Activated naive CD4-positive, alpha-beta T cell (primary cell): ENCODE measurements around the gene MRPS24.

Source experiments
- DNase-seq, 4 experiments: peaks; one replicate each; lab custom pipeline; 2025; lab: John Stamatoyannopoulos, UW

The MRPS24 gene

DNA sequence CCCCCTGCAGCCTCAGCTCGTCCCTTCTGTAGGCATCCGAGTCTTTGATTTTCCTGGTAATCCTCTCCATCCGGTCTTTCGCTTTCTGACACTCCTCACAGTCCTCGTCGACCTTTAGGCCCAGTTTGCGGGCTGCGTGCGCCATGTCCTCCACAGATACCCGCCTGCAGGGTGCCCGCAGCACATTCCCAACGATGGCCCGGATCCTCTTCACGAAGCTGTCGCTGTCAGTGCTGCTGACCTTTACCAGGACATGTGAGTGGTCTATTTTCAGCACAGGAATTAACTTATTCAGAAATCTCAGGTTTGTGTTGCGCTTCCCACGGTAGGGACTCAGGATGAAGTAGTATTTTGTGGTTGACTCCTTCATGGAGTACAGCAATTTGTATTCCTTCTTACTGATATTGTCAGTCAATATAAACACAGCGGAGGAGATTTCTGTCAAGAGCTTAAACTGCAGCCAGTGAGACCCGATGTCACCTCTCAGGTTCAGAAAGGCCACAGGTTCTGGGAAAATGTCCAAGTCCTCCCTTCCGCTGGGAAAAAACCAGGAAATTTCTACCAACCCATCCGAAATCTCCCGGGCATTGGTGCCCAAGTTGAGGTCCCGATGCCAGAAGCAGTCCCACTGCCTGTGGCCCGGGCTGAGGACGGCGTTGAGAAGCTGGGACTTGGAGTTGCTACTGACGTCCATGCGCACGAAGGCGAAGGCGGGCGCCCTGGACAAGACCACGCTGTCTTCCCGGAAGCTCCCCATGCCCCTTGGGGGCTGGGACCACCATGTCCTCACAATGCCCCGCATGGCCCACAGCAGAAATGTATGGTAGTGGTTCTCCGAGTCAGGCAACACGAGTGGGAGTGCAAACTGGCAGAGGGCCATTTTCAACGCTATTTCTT is 8.9 kb upstream of the MRPS24 start:
- DNase-seq: no peak

DNA sequence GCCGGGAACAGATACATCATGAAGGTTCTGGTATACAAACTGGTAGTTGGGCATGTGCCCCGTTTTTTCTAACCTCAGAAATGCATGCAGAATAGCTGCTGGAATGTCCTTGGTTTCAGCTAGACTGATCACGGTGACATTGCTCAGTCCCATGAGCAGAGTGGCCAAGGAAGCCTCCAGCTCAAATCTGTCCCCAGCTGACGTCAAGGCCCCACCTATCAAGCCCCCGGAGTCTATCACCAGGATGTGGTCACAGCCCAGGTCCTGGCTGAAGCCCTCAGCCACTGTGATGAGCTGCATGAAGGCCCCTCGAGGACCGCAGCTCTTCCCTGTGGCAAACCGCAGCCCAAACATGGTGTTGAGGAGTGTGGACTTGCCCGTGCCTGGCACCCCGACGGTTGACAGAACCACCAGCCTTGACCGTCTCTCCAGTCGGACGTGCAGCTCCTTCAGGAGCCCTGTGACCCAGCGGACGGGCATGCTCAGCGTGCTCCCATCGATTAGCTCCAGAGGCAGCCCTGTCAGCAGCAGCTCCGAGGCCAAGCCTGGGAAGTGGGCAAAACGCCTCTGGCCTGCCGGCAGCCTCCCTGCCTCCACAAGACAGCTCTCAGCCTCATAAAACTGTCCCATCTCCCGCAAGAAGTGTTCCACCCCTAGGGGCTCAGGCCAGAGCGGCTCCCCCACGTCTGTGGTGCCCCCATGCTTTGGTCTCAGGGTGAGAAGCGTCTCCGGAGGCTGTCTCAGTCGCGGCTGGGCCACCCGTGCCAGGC is 7.8 kb upstream of the MRPS24 start:
- no peak for DNase-seq

DNA sequence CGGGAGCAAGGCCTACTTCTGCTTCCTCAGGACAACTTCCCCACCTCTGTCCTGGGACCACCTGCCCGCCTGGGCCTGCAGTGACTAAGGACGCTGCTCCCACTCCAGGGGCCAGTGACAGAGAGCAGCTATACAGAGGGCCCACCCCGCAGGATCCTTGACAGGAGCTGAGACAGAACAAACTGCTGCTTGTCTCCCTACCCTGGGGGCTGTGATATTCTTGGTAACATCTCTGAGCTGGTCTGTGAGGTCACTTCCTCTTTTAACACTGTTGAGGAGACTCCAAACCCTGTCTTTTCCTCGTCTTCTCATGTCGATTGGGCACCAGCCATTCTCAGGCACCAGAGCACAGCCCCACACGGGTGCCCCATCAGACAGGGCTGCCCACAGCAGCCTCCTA is 6.9 kb upstream of the MRPS24 start:
- no peak for DNase-seq

DNA sequence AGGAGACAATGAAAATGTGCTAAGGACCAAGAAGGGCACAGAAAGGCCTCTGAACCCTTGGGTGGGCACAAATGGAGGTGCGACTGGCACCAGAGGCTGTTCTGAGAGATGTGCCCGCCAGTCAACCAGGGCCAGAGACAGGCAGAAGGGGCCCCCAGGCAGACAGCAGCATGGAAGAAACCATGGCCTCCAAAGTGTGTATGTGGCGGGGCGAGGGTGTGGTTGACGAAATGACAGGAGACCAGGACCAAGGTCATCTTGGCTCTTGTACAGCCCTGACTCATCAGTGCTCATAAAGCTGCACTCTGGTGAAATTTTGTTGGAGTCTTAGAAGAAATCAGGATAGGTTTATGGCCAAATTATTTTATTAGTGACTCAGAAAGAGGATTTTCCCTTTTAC is 4.0 kb upstream of the MRPS24 start:
- no peak for DNase-seq

DNA sequence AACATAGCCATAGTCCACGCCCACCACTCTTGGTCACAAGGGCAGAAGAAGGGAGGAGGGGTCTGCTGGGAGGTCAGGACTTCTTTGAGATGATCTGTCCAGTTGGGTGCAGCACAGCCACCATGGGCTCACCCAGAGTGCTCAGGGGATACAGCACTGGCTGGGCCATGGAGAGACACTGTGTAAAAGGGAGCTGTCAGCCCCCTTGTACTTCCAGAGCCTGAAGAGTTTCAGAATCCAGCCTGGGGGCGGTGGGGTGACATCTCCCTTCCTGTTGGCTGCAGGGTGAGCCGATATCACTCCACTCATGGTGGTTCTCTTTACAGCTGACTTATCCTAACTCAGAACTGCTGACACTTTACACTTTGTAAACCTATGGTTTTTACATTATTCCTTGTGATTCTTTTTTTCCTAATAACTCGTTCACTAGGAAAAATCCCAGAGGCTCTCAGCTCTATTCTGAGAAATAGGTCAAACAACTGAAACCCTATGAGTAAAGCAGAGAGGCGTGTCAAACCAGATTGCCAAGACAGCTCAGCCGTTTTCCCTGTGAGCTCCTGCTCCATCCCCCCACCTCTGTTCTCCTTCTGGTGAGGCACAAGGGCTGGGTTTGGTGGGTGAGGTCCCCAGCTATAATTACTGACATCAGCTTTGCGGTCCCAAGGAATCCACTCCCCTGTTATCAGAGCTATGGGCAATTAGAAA is 3.2 kb upstream of the MRPS24 start:
- no peak for DNase-seq

DNA sequence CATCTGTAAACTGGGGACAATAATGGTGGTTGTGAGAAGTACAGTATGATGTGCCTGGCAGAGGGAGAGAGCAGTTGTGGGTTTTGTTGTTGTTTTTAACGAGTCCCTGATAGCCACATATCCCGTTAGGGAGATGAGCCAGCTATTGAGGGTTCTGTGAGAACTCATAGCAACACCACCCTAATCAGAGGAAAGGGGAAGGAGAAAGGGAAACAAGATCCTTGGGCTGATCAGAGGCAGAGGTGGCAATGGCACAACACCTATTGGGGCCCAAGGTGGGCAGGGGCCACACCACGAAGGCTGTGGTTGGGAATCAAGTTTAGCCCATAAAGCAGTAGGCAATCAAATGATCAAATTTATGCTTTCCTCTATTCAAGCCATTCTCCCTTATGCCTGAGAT is 1.7 kb upstream of the MRPS24 start:
- DNase-seq: no peak

DNA sequence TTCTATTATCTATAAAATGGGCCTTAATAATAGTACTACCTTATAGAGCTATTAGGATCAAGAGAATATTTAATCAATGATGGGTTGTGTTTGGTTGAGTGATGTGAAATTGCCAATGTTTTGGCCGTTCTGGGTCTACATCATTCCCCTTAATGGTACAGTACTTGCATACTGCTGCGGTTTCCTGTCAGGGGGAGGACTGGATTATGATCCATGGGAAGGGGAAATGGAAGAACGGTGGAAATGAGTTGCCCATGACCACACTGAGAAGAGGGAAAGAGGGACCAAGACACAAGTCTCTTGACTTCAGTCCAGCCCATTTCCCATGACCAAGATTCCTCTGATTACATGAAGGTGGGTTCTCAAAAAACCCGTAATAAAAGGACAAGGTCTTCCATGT is 999 bp upstream of the MRPS24 start:
- DNase-seq: no peak

DNA sequence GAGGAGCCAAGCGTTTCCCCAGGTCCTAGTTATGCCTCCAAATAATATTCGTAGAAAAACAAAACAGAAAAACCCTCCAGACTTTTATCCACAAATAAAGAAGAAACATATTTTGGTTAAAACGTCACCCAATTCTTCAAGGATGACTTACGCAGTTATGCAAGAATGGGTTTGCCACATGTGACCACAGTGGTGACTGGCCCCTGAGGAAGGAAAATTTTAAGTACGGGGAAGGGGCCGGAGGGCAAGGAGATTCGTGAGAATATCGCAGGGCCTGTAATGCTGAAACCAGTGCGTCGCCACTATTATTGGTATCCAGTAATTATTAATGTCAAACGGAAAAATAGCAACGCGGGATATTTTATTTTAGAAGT is 537 bp upstream of the MRPS24 start:
- no peak for DNase-seq

DNA sequence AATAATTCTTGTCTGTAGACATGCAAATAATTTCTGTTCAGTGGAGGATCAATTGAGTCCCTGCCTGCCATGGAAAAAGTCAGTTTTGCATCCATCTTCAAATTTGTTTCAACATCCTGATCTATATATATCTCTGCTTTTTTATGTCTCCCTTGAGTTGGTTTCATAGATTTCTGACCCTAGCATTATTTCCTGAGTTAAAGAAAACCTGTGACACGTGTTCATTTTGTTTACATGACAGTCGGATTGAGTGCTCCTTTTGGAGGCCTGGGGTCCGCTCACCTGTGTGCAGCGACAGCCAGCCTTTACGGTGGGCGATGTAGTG is 674 bp downstream of the MRPS24 start:
- no peak for DNase-seq

DNA sequence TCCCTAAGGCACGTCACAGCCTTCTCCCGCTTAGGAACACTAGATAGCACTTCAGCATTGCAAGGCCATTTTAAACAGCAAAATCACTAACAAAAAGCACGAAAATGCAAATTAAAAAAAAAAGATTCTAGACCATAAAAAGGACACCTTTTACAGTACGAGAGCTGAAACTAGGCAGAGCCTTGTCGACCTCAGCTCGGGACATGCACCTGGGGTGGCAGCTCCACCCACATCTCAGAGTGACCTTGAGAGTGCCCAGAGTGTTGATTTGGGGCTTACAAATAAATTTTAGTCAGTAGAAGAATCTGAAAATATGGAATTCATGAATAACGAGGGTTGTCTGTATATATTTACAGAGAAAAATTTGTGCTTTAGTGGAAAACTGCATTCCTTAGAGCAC is 1.1 kb downstream of the MRPS24 start:
- no peak for DNase-seq

DNA sequence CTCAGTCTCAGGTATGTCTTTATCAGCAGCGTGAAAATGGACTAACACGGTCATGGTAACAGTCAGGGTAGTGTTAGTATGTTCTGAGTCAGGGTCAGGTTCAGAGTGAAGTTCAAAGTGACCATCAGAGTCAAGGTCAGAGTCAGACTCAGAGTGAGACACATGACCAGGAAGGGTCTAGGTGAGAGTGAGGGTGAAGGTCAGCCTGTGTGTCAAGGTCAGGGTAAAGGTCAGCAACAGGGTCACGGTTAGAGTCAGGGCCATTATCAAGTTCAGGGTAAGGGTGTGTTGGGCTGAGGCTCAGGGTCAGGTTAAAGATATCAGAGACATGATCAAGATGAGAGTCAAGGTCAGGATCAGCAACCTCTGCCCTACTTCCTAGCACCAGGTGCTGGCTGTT is 4.0 kb downstream of the MRPS24 start:
- DNase-seq: no peak

DNA sequence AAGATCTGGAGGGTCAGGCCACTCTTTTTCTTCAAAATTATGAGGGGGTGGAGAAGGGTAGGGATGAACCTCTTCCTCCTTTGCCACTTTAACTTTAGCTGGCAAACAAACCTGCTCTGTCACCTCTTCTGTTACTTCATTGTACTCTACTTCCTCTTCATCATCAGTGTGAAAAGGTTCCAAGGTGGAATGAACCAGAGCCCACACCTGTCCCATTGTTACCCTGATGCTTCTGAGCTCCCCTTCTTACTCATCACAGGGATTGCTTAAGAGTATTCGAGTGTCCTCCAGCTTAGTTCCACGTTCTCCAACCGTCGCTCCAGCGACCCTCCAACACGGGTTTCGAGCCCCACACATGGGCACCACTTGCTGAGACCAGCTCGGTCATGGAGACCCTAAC is 5.2 kb downstream of the MRPS24 start:
- no peak for DNase-seq

DNA sequence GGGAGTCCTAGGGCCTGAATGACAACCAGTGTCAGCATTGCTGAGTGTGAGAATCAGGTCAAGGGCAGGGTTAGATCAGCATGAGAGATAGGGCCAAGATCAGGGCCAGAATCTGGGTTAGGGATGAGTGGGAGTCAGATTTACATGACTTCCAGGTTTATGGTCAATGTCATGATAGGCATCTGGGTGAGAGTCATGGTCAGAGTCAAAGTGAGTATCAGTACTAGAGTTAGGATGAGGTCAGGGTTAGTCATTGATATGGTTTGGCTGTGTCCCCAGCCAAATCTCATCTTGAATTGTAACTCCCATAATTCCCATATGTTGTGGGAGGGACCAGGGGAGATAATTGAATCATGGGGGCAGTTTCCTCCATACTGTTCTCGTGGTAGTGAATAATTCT is 12.3 kb downstream of the MRPS24 start:
- no peak for DNase-seq

DNA sequence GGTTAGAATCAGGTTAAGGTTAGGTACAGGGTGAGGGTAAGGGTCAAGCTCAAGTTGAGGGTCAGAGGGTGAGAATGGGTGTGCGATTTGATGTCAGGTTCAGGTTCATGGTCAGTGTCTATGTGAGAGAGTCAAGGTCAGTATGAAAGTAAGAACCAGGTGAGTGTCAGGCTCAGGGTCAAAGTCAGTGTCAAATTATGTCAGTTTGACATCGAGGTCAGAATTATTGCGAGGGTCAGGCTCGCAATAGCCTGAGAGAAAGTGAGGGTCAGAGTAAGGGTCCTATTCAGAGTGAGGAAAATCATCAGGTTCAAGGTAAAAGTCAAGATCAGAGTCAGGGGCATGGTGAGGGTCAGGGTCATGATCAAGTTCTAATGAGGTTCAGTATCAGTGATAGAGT is 13.0 kb downstream of the MRPS24 start:
- no peak for DNase-seq

DNA sequence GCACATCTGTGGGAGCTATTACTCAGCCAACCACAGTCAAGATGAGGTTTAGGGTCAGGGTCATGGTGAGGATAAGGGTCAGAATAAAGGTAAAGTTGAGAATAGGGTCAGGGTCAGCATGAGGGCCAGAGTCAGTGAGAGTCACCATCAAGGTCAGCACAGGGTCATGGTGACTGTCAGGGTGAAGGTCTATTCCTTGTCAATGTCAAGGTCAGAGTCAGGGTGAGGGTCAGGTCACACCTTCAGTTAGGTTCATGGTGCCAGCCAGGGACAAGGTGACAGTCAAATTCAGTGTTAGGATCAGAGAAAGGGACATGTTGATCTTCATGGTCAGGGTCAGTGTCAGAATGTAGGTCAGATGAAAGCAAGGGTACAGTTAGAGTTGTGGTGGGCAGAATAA is 14.1 kb downstream of the MRPS24 start:
- DNase-seq: no peak

DNA sequence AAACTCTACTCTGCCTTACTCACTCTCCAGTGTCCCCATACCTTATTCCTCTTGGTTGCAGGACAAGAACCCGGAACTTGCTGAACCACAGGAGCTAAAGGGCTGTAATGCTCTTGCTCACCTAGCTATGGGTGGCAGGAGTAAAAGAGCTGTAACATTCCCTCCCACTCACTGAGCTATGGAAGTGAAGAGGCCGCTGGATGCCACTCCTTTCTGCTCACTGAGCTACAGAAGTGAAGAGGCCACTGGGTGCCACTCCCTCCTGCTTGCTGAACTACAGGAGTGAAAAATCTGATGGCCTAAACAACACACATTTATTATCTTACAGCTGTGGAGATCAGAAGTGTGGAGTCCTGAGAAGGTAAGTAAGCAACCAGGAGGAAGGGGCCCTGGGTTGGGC is 17.5 kb downstream of the MRPS24 start:
- DNase-seq: no peak

DNA sequence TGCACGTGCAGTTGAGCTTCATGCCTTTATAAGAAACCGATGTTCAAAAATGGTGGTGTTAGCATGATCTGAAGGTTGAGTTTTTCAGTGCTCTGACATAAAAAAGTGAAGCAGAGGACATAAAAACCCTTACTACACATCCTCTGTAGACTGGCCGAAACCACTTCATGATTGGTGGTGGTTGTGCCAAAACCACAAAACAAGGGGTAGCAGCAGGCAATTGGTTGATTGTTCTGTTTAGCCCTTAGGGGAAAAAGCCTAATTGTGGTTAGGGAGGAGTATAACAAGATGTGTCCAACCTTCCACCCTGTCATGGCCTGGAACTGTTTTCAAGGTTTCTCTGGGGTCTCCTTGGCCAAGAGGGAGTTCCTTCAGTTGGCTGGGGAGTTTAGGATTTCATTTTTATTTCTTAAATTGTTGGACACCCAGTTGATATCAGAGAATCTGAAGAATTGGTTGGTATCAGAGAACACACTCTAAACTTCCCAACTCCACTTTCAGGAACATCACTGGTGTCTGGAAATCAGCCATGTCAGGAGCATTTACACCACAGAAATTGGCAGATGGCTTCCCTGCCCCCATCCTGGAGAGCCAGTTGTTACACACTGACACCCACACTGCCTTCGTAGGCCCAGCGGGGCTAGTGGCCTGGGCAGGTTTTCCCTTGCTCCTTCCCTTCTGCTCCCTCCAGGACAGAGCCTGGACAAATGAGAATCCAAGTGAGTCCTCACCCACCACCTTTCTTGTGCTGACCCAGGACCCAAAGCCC is 18.8 kb downstream of the MRPS24 start:
- DNase-seq: no peak

DNA sequence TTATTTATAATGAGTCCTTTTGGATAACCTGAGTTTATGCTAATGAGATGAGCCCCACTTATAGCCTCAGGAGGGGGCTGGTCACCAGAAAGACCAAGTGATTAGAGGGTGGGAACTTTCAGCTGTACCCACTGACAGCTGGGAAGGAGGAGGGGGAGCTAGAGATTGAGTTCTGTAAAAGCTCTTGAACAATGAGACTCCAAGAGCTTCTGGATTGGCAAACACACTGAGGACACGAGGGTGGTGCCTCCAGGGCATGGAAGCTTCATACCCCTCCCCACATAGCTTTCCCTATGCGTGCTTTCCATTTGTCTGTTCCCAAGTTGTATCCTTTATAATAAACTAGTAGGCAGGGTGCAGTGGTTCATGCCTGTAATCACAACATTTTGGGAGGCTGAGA is 20.3 kb downstream of the MRPS24 start:
- no peak for DNase-seq

DNA sequence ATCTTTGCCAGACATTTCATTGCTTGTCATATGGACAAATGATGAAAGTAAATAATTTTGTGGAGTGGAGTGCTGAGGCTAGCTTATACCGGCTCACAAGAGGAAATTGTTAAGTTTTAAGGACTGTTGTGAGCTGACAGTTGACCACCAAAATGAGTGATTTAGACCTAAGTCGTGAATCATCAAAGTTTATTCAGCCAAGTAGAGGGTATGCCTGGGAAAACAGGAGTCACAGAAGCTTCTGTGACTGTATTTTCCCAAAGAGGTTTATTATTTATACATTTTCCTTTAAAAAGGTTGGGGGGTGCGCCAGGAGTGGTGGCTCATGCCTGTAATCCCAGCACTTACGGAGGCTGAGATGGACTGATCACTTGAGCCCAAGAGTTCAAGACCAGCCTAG is 21.8 kb downstream of the MRPS24 start:
- DNase-seq: no peak

DNA sequence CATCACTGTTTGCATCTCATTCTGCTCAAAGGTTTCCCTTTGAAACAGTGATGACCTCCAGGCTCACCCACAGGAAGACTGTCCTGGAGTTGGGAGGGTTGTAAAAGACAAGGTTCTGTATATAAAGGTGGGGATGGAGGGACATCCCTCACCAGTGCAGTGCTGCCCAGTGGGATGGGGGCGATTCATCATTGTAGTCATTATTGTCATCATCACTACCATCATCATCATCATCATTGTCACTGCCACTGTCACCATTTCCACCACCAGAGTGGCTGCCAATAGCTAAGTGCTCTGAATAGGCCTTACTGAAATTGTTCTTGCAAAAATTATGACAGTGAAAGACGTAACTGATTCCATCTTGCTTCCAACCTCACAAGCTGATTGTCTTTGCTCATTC is 24.7 kb downstream of the MRPS24 start:
- DNase-seq: no peak

DNA sequence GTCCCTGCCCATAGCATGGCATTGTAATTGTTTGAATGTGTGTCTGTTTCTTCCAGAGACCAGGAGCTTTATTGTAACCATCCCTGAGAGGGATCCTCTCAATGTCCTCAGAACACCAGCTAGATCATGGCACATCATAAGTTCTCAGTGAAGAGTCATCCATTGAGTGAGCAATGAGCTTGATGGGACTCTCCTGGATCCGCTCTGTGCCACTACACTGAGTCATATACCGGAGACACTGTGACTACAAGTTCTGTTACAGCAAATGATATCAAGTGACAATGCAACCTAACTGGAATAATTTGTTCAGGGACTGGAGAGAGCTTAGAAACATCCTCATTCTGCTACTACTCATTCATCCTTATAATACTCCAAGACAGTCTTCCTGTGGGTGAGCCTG is 25.1 kb downstream of the MRPS24 start:
- DNase-seq: no peak

DNA sequence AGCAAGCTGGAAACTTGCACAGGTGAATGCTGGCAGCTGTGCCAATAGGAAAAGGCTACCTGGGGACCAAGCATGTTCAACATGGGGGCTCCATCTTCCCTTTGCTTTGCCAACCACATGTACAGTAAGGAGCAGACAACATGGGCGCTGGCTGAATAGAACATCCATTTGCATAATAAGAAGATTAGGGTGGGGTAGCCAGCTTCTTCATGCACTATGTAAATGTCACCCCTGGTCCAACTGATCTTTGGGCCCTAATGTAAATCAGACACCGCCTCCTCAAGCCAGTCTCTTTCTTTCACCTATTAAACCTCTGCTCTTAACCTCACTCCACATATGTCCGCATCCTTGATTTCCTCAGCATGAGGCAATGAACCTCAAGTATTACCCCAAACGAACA is 26.0 kb downstream of the MRPS24 start:
- DNase-seq: no peak
